GM12864 (cell line): ENCODE data around the gene RER1.

ENCODE experiments used
- DNase-seq: peaks from one replicate; pipeline ENCODE4 v3.0.0-alpha.2; 2011; ENCODE audit warnings: low read depth
- H3K4me3 ChIP-seq: 2 replicates; pipeline ENCODE4 v1.5.1; 2011; ENCODE audit warnings: mild to moderate bottlenecking, low read depth, low read length, control low read depth
- CTCF ChIP-seq: IDR thresholded peaks from 2 replicates; pipeline ENCODE4 v1.5.1; 2011; ENCODE audit warnings: low read depth, mild to moderate bottlenecking, moderate library complexity, low read length, control low read depth, inconsistent platforms; ENCODE audit errors: missing control alignments

The RER1 gene

GRCh38 chr1:2381741-2382620 is 9.7 kb upstream of the RER1 start:
- TF ChIP-seq CTCF, result peak; percentile 92
- H3K4me3 ChIP-seq, result no peak overlapping the region
- DNase-seq, result no peak

- no peak for DNase-seq
- no peak overlapping the region for H3K4me3 ChIP-seq
Observed at GRCh38 chr1:2382621-2383361, 8.8 kb upstream of the RER1 start.

DNA sequence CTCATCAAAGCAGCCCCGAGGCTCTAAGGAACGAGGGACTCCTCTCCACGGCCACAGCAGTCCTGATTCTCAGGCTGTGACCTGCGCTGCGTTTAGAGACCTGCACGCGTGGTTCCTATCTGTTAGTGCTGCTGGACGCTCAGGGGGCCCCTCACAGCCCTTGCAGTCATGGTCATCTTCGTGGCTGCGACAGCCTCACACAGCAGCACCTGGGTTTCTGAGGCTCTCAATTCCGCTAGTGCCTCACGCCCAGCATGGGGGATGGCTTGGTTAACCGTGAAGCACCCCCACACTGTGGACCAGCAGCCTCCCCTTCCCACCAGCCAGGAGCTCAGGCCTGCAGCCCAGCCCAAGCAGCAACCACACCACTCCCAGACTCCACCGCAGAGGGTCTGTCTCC is 8.1 kb upstream of the RER1 start:
- DNase-seq, result no peak
- no peak overlapping the region for H3K4me3 ChIP-seq
- TF ChIP-seq CTCF, result no peak

More at GRCh38 chr1:2382621-2383361, 8.8 kb upstream of the RER1 start:
- TF ChIP-seq CTCF, result peak; percentile 60

DNA sequence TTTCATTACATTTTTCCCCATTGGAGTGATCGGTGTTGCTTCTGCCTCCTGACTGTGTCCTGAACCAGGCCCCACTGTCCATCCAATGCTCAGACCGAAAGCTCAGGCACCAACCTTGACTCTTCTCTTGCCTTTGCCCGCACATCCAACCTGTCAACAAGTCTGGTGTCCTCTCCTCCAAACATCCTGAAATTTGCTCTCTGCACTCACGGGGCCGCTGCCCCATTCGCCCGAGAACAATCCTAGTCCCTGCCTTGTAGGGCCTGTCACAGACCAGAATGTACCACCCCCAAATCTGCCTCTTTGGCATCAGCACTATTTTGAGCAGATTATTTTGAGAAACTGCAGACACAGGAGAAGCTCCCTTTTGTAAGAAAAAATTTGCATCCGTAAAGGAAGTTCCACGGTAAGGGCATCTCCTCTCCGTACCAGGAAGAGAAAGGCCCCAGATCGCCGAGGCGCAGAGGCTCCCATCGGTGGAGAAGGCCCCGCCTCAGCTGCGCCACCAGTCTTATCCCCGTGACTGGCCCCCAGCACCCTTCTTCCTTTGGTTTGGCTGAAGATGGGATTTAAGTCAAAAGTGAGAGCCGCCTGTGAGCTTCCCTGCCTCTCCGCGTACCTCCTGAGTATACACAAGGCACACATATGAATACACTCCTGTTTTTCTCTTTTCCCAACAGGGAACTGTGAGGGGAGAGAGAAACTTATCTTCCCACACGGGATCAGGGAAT is 7.3 kb upstream of the RER1 start:
- H3K4me3 ChIP-seq, result no peak overlapping the region
- no peak for TF ChIP-seq CTCF
- DNase-seq, result no peak

- no peak for TF ChIP-seq CTCF
- no peak for DNase-seq
- H3K4me3 ChIP-seq, result no peak overlapping the region
Observed at GRCh38 chr1:2384941-2385481, 6.6 kb upstream of the RER1 start.

- no peak for TF ChIP-seq CTCF
- DNase-seq, result no peak
- H3K4me3 ChIP-seq, result no peak overlapping the region
Observed at GRCh38 chr1:2385606-2386280, 5.9 kb upstream of the RER1 start.
